Left lung (tissue), 10 donors: ENCODE results near the gene IL17F. TPM values are rescaled to one million over a fixed set of nuclear protein-coding genes. Genes with fewer than 3 reads are reported as not detected.
A peak's percentile ranks its signal among the peaks of the same experiment; 100 is the strongest.

Experiments used
- ATAC-seq: fragments of 200-7000 bp; cut with Tn5 transposase; one replicate; pipeline ENCODE4 v1.9.1; 2020; ENCODE audit warnings: moderate library complexity
- DNase-seq, 4 donors: peaks; one replicate each; pipeline ENCODE4 v3.0.0-alpha.2; 2013 to 2020
- H3K27ac ChIP-seq, 2 donors: fragments of 200-600 bp; sonication (generic) in 1 of 2; one replicate each; pipeline versions ENCODE4 v1.5.0 to v1.8.0; 2020 to 2021
- H3K27me3 ChIP-seq, 2 donors: fragments of 200-600 bp; sonication (generic) in 1 of 2; one replicate each; pipeline versions ENCODE4 v1.5.0 to v1.8.0; 2020 to 2021
- H3K36me3 ChIP-seq, 2 donors: fragments of 200-600 bp; sonication (generic) in 1 of 2; one replicate each; pipeline versions ENCODE4 v1.5.0 to v1.8.0; 2020 to 2021
- H3K4me1 ChIP-seq, 2 donors: fragments of 200-600 bp; one replicate each; pipeline ENCODE4 v1.8.0; 2021
- H3K4me3 ChIP-seq, 2 donors: fragments of 200-600 bp; sonication (generic) in 1 of 2; one replicate each; pipeline versions ENCODE4 v1.5.0 to v1.8.0; 2020 to 2021; ENCODE audit warnings: mild to moderate bottlenecking in 1 of 2
- H3K9me3 ChIP-seq, 2 donors: fragments of 200-600 bp; sonication (generic) in 1 of 2; one replicate each; pipeline versions ENCODE4 v1.5.0 to v1.8.0; 2020 to 2021
- intact Hi-C, 2 donors: fragments of 100-400 bp; cut with DNase I; formaldehyde crosslinking; loops; one replicate each; pipeline versions ENCODE4 v1.11.2 to v1.14.2; 2022
- polyA plus RNA-seq, 6 donors: library from polyadenylated mRNA; unstranded; fragments of 120-200 nt; gene quantifications; one replicate each; pipeline ENCODE4 v1.2.1, GENCODE V29; 2013; ENCODE audit not compliant: insufficient read length in 6 of 6
- total RNA-seq, 2 donors: library from RNA; stranded (reverse); fragmentation: NEBNext Ultra II Directional; extraction: Animal tissue kit (Norgen Biotek cat#: 25700); gene quantifications; one replicate each; pipeline ENCODE4 v1.2.1, GENCODE V29; 2021
- TF ChIP-seq, protein P1 (sequence below), 2 donors: fragments of 200-600 bp; sonication (generic) in 1 of 2; IDR thresholded peaks; one replicate each; pipeline versions ENCODE4 v1.5.0 to v1.8.0; 2021; ENCODE audit warnings: antibody characterized with exemption in 2 of 2
- donor health status: DM: no; HTN: yes; CAD: no.
- donor health status: DM: no; HTN: no; CAD: no.

IL17F gene
- total and polyA plus RNA-seq, 8 donors, result not detected

- Histone ChIP-seq H3K9me3 (no peaks in the 10 kb centered on the region), H3K4me1 (no peaks in the 10 kb centered on the region), H3K27ac (no peak overlapping the region), H3K36me3 (peaks cover 0 to 55% of the 10 kb centered on the region in 2 donors), H3K4me3 (no peak overlapping the region), H3K27me3 (no peaks in the 10 kb centered on the region)
- intact Hi-C loops, result loop anchor here in 1 of 2 donors (10.0 kb wide), 1 partner anchor 96 kb away; no protein-coding TSS in a partner anchor
- no peak for ATAC-seq
- no peak for DNase-seq
- TF ChIP-seq, protein P1, sequence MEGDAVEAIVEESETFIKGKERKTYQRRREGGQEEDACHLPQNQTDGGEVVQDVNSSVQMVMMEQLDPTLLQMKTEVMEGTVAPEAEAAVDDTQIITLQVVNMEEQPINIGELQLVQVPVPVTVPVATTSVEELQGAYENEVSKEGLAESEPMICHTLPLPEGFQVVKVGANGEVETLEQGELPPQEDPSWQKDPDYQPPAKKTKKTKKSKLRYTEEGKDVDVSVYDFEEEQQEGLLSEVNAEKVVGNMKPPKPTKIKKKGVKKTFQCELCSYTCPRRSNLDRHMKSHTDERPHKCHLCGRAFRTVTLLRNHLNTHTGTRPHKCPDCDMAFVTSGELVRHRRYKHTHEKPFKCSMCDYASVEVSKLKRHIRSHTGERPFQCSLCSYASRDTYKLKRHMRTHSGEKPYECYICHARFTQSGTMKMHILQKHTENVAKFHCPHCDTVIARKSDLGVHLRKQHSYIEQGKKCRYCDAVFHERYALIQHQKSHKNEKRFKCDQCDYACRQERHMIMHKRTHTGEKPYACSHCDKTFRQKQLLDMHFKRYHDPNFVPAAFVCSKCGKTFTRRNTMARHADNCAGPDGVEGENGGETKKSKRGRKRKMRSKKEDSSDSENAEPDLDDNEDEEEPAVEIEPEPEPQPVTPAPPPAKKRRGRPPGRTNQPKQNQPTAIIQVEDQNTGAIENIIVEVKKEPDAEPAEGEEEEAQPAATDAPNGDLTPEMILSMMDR (IDR thresholded peaks at IDR 0.05), result no peak
These were observed 16.9 kb upstream of the IL17F start for GRCh38 chr6:52261229-52261628.

DNA sequence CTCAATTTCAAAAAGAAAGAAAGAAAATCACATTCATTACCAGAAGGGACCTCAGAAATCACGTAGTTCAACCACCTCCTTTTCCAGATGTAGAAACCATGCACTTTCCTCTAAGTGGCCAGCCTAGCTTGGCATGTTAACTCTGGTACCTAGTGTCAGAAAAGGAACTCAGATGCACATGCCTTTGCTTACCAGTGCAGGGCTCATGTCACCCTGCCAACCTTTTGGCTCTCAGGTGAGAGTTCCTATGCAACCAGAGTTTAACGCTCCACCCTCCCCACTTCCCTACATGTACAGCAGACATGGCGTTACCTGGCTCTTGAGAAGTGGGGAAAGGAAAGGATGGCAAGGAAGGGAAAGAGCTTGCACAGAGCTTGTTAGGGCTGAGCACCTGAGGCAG lies 16.3 kb upstream of the IL17F start:
- TF ChIP-seq, protein P1 (IDR thresholded peaks at IDR 0.05), result no peak
- Histone ChIP-seq H3K27ac (no peak overlapping the region), H3K9me3 (no peaks in the 10 kb centered on the region), H3K4me3 (no peak overlapping the region), H3K4me1 (no peaks in the 10 kb centered on the region), H3K36me3 (peaks cover 0 to 49% of the 10 kb centered on the region in 2 donors), H3K27me3 (peaks cover 0 to 4% of the 10 kb centered on the region in 2 donors)
- DNase-seq, result no peak
- no peak for ATAC-seq
- intact Hi-C loops, result loop anchor here in 1 of 2 donors (10.0 kb wide), 1 partner anchor 96 kb away; no protein-coding TSS in a partner anchor

DNA sequence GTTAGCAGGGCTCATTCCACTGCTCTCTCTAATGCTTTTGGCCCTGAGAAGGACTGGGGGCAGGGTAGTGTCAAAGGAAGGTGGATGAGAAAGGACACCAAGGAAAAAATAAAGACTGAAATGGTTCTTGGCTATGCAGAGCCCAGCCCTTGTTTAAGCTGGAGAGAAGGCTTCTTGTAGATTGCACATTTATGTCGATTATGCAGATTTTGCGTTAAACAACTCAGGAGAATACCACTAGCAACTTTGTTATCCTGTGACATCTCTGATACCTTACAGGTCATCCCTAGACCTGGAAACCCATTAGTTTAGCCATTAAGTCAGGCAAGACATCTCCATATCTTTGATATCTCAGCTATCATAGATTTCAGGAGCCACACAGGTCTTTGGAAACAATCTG lies 11.1 kb upstream of the IL17F start:
- no peaks in the 10 kb centered on the region for H3K4me1 ChIP-seq
- H3K4me3 ChIP-seq, result no peak overlapping the region
- no peaks in the 10 kb centered on the region for H3K36me3 ChIP-seq
- intact Hi-C loops, result no loop called here
- no peak overlapping the region for H3K27ac ChIP-seq
- peaks cover 4 to 35% of the 10 kb centered on the region in 2 donors for H3K27me3 ChIP-seq
- TF ChIP-seq, protein P1 (IDR thresholded peaks at IDR 0.05), result no peak
- no peaks in the 10 kb centered on the region for H3K9me3 ChIP-seq
- no peak for ATAC-seq
- DNase-seq, result no peak

DNA sequence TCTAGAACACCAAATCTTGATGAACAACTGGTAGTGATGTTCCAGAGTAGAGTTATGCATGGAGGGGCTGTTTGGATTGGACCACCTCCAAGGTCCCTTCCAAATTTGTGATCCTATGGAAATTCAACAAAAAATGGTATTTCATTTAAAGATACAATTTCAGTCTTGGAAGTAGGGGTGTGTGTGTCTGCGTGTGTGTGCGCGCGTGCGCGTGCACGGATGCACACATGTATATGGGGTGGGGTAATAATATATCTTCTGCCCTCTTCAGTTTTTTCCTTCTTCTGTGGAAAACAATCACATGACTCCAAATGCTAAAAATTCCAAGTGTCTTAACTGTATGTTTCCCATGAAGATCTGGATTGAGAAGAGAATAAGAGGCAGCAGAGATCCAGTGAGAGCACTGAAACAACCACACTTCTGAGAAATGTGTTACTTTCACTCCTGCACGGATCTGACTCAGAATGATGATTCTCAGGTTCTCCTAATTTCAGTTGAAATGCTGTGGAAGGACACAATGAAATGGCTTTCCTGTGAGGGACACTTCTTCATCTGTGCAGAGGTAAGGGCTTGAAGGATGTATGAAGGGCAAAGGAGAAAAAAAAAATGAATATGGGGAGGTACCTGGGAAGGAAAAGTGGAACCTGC lies 10.6 kb upstream of the IL17F start:
- intact Hi-C loops, result no loop called here
- Histone ChIP-seq H3K27ac (no peak overlapping the region), H3K4me3 (no peak overlapping the region), H3K36me3 (no peaks in the 10 kb centered on the region), H3K4me1 (no peaks in the 10 kb centered on the region), H3K27me3 (peaks cover 4 to 39% of the 10 kb centered on the region in 2 donors), H3K9me3 (no peaks in the 10 kb centered on the region)
- no peak for DNase-seq
- TF ChIP-seq, protein P1 (IDR thresholded peaks at IDR 0.05), result no peak
- no peak for ATAC-seq

DNA sequence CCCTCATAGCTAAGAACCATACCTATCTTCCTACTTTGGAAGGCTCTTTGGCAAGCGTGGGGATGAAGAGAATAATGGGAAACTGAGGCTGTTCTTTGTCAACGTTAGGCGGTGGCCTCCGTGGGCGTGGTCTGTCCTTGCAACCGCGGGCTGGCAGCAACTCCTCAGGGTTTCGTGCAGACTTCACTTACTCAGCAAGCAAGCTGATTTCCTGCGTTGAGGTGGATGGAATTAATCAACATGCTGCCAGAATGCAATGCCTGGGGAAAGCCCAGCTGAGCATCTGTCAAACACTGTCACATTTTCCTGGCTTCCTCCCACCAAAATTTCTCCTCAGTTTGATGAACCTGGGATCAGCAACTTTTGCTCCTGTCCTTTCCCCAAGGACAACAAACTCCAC lies 9.2 kb upstream of the IL17F start:
- DNase-seq (peak in 1 of 4 donors; percentile 70), ATAC-seq (peak; percentile 37)
- peaks cover 4 to 39% of the 10 kb centered on the region in 2 donors for H3K27me3 ChIP-seq
- no peaks in the 10 kb centered on the region for H3K36me3 ChIP-seq
- TF ChIP-seq, protein P1 (IDR thresholded peaks at IDR 0.05), result no peak
- intact Hi-C loops, result no loop called here
- no peak overlapping the region for H3K4me3 ChIP-seq
- H3K9me3 ChIP-seq, result no peaks in the 10 kb centered on the region
- no peak overlapping the region for H3K27ac ChIP-seq
- no peaks in the 10 kb centered on the region for H3K4me1 ChIP-seq
